Pancreas (tissue), 10 donors: Measurements from ENCODE around the gene AQP12A. TPM values are rescaled to one million over a fixed set of nuclear protein-coding genes. Genes with fewer than 3 reads are reported as not detected.

Source experiments
- ATAC-seq, 4 donors: fragments of 200-7000 bp; cut with Tn5 transposase; one replicate each; pipeline versions ENCODE4 v1.8.0 to v1.9.1; 2020; ENCODE audit warnings: mild to moderate bottlenecking in 4 of 4, moderate library complexity in 4 of 4
- DNase-seq, 6 donors: peaks; one replicate each; pipeline ENCODE4 v3.0.0-alpha.2; 2020
- FAIRE-seq: peaks from 2 replicates; lab custom pipeline; 2012; peaks lifted over from hg19 to GRCh38; lab: Jason Lieb, UNC
- H3K27ac ChIP-seq, 4 donors: fragments of 200-600 bp; sonication (generic); 1 replicate in 3 of 4; 2 replicates in 1 of 4; pipeline versions ENCODE4 v1.5.0 to v1.8.0; 2020
- H3K27me3 ChIP-seq, 4 donors: fragments of 200-600 bp; one replicate each; pipeline ENCODE4 v1.8.0; 2021
- H3K36me3 ChIP-seq, 3 donors: fragments of 200-600 bp; sonication (generic) in 1 of 3; one replicate each; pipeline versions ENCODE4 v1.5.0 to v1.8.0; 2020 to 2021
- H3K4me1 ChIP-seq, 3 donors: fragments of 200-600 bp; one replicate each; pipeline ENCODE4 v1.8.0; 2021
- H3K4me3 ChIP-seq, 4 donors: fragments of 200-600 bp; sonication (generic) in 2 of 4; one replicate each; pipeline versions ENCODE4 v1.5.0 to v1.8.0; 2020 to 2021
- H3K9me3 ChIP-seq, 4 donors: fragments of 200-600 bp; one replicate each; pipeline ENCODE4 v1.8.0; 2021
- CTCF ChIP-seq, 4 donors: fragments of 200-600 bp; sonication (generic) in 3 of 4; IDR thresholded peaks; one replicate each; pipeline versions ENCODE4 v1.5.0 to v1.8.0; 2021; ENCODE audit warnings: antibody characterized with exemption in 4 of 4
- WGBS, 2 donors: extraction: QIAGEN DNeasy Blood & Tissue Kit; methylation state at CpG; one replicate each; pipeline ENCODE4 v1.1.7; 2013; 5-methylcytosine and 5-hydroxymethylcytosine counted together
- intact Hi-C, 3 donors: fragments of 100-400 bp; cut with DNase I; formaldehyde crosslinking; loops; one replicate each; pipeline versions ENCODE4 v1.11.1 to v1.14.2; 2022
- polyA plus RNA-seq, 2 donors: library from polyadenylated mRNA; stranded (reverse); fragments of 200-250 nt; gene quantifications; one replicate each; pipeline ENCODE4 v1.2.3, GENCODE V29; 2013
- total RNA-seq, 6 donors: library from RNA; stranded (reverse); fragmentation: NEBNext Ultra II Directional in 4 of 6; extraction: Animal tissue kit (Norgen Biotek cat#: 25700) in 4 of 6; gene quantifications; one replicate each; pipeline versions ENCODE4 v1.2.1 to v1.2.4, GENCODE V29; 2021 to 2023
- donor health status: healthy with polysubstance abuse.
- donor health status: DM: no; HTN: no; CAD: no; lungs with moderate emphysema.
- donor health status: DM: no; HTN: no; CAD: no.
- donor health status: control.
- donor health status: control.
- donor health status: Bipolar disorder and iron deficiency.
- donor health status: DM: yes; HTN: yes; CAD: no.
- donor health status: DM: no; HTN: no; CAD: no.
- donor health status: DM: no; HTN: no; CAD: no.
- donor health status: DM: yes; HTN: yes; CAD: no.

AQP12A gene
- total and polyA plus RNA-seq, 8 donors = 46.6 to 744 (median 122) TPM

DNA sequence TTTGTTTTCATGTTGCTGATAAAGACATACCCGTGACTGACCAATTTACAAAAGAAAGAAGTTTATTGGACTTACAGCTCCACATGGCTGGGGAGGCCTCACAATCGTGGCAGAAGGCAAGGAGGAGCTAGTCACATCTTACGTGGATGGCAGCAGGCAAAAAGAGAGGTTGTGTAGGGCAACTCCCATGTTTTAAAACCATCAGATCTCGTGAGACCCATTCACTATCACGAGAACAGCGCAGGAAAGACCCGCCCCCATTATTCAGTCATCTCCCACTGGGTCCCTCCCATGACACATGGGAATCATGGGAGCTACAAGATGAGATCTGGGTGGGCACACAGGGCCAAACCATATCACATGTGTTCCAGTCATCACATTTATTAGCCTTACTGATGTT, 16.8 kb downstream of the AQP12A start:
- FAIRE-seq = no peak
- 68 to 76% methylated on average over 7 of the region's 7 CpGs for WGBS, 2 donors

DNA sequence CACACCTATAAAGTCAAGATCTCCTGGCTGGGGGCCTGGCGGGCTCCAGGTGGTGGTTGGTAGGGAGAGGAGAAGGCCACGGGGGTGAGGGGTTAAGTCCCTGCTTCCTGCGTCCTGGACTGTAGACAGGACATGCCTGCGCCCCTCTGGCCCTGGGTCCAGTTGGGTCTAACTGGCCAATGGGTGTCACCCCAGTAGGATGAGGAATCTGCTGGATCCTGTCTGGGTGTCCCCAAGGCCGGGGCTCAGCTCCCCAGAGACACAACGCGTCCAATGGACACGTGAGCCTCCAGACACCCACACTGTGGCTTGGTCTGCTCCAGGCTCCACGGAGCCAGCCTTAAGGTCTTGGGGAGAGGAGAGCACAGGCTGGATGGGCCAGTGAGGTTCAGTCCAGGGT, 19.6 kb downstream of the AQP12A start:
- TF ChIP-seq CTCF (IDR thresholded peaks at IDR 0.05) = no peak
- ATAC-seq (no peak), FAIRE-seq (no peak), DNase-seq (peak in 2 of 6 donors; percentile 27 to 59)
- Histone ChIP-seq H3K4me3 (no peak overlapping the region), H3K27ac (no peak overlapping the region), H3K9me3 (no peaks in the 10 kb centered on the region), H3K27me3 (no peaks in the 10 kb centered on the region), H3K4me1 (no peaks in the 10 kb centered on the region), H3K36me3 (no peaks in the 10 kb centered on the region)
- 82 to 89% methylated on average over 9 of the region's 9 CpGs for WGBS, 2 donors
- intact Hi-C loops = no loop called here

More for the DNA sequence above, 16.8 kb downstream of the AQP12A start:
- ATAC-seq = no peak
- no peaks in the 10 kb centered on the region for H3K27me3 ChIP-seq
- H3K36me3 ChIP-seq = no peaks in the 10 kb centered on the region
- no peak overlapping the region for H3K27ac ChIP-seq
- H3K4me1 ChIP-seq = no peaks in the 10 kb centered on the region
- intact Hi-C loops = loop anchor here in 1 of 3 donors (10.0 kb wide), 1 partner anchor 64 kb away; no protein-coding TSS in a partner anchor
- no peak overlapping the region for H3K4me3 ChIP-seq
- DNase-seq = no peak
- no peaks in the 10 kb centered on the region for H3K9me3 ChIP-seq
- TF ChIP-seq CTCF (IDR thresholded peaks at IDR 0.05) = no peak

DNA sequence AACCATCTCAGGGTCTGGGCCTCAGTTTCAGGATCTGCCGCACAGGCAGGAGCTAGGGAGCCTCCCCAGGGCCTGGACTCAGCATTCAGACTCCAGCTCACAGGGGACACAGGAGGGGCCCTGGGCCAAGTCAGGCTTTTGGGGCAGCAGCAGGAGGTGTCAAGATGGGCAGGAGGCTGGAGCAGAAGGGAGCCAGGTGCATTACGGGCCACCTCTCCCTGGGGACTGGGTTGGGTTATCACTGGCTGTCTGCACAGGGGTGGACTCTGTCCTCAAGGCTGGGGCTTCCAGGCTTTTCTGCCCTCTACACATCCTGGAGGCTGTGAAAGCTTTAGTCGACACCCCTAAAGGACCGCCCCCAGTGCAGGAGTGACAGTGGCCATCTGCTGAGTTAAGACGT, 20.0 kb downstream of the AQP12A start:
- intact Hi-C loops = no loop called here
- no peak for FAIRE-seq
- ATAC-seq = no peak
- H3K27me3 ChIP-seq = no peaks in the 10 kb centered on the region
- no peaks in the 10 kb centered on the region for H3K36me3 ChIP-seq
- no peak overlapping the region for H3K27ac ChIP-seq
- no peak for DNase-seq
- no peak for TF ChIP-seq CTCF (IDR thresholded peaks at IDR 0.05)
- H3K9me3 ChIP-seq = no peaks in the 10 kb centered on the region
- H3K4me1 ChIP-seq = no peaks in the 10 kb centered on the region
- no peak overlapping the region for H3K4me3 ChIP-seq
- WGBS, 2 donors = 57 to 64% methylated on average over 5 of the region's 5 CpGs

- H3K27me3 ChIP-seq = no peaks in the 10 kb centered on the region
- no peaks in the 10 kb centered on the region for H3K9me3 ChIP-seq
- FAIRE-seq = no peak
- WGBS, 2 donors = 77 to 86% methylated on average over 9 of the region's 9 CpGs
- intact Hi-C loops = no loop called here
- no peak overlapping the region for H3K4me3 ChIP-seq
- no peak for TF ChIP-seq CTCF (IDR thresholded peaks at IDR 0.05)
- no peaks in the 10 kb centered on the region for H3K36me3 ChIP-seq
- DNase-seq = peak in 2 of 6 donors; percentile 17 to 42
- H3K4me1 ChIP-seq = no peaks in the 10 kb centered on the region
- no peak overlapping the region for H3K27ac ChIP-seq
- no peak for ATAC-seq
Observed at GRCh38 chr2:240712121-240712520, 20.5 kb downstream of the AQP12A start.

- TF ChIP-seq CTCF (IDR thresholded peaks at IDR 0.05) = no peak
- Histone ChIP-seq H3K4me1 (no peaks in the 10 kb centered on the region), H3K27me3 (no peaks in the 10 kb centered on the region), H3K4me3 (no peak overlapping the region), H3K36me3 (no peaks in the 10 kb centered on the region), H3K27ac (no peak overlapping the region), H3K9me3 (no peaks in the 10 kb centered on the region)
- DNase-seq (peak in 2 of 6 donors; percentile 35 to 42), ATAC-seq (peak in 3 of 4 donors; percentile 8 to 15 (median 8)), FAIRE-seq (no peak)
- intact Hi-C loops = no loop called here
- WGBS, 2 donors = 59 to 65% methylated on average over 25 of the region's 25 CpGs
Observed at GRCh38 chr2:240713071-240713927, 21.6 kb downstream of the AQP12A start.
